SH-SY5Y (cell line): ENCODE data around the gene FLRT1.

Experiments
- GATA2 ChIP-seq: IDR thresholded peaks from 2 replicates; pipeline ENCODE4 v1.6.1; 2011; ENCODE audit warnings: mild to moderate bottlenecking, low read depth, low read length
- GATA3 ChIP-seq: IDR thresholded peaks from 2 replicates; pipeline ENCODE4 v1.6.1; 2011; ENCODE audit warnings: low read depth, mild to moderate bottlenecking, low read length, moderate library complexity

GRCh38 chr11:63999349-64000025, 36.2 kb upstream of the FLRT1 start:
- no peak for TF ChIP-seq GATA3
- no peak for TF ChIP-seq GATA2
